IPS-18c (cell line): ENCODE data around the gene STMND1.

Experiments used
- H3K4me3 ChIP-seq: 2 replicates; pipeline ENCODE4 v1.7.0; 2013; ENCODE audit warnings: low read depth, mild to moderate bottlenecking, low read length, moderate library complexity; ENCODE audit not compliant: insufficient read depth
- H3K9me3 ChIP-seq: one replicate; pipeline ENCODE4 v1.6.1; 2013; ENCODE audit warnings: mild to moderate bottlenecking, low read length, moderate library complexity; ENCODE audit not compliant: control insufficient read depth, insufficient read depth

The STMND1 gene

GRCh38 chr6:17144016-17144415 is 42.2 kb downstream of the STMND1 start:
- H3K9me3 ChIP-seq, result no peaks in the 10 kb centered on the region

GRCh38 chr6:17149571-17149970 is 47.7 kb downstream of the STMND1 start:
- Histone ChIP-seq H3K9me3 (no peaks in the 10 kb centered on the region), H3K4me3 (no peak overlapping the region)

More at GRCh38 chr6:17144016-17144415, 42.2 kb downstream of the STMND1 start:
- H3K4me3 ChIP-seq, result no peak overlapping the region

GRCh38 chr6:17150096-17150495 is 48.2 kb downstream of the STMND1 start:
- Histone ChIP-seq H3K9me3 (no peaks in the 10 kb centered on the region), H3K4me3 (no peak overlapping the region)

GRCh38 chr6:17151888-17152287 is 50.0 kb downstream of the STMND1 start:
- no peak overlapping the region for H3K4me3 ChIP-seq
- no peaks in the 10 kb centered on the region for H3K9me3 ChIP-seq

DNA sequence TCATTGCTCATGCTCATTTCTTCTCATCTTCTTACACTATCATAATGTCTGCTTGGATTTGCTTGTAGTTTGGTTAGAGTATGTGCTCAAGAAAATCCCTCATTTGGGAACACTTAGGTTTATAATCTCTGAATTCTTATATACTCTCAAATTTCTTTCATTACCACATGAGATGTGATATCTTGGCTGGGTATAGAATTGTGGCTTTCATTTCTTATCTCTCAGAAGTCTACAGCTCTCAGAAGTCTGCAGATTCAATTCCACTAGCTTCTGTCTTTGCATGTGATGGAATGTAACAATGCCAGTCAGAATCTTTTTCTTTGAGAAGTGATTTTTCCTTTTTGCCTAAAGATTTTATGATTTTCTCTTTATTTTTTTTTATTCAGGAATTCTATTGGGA is 50.9 kb downstream of the STMND1 start:
- Histone ChIP-seq H3K9me3 (no peaks in the 10 kb centered on the region), H3K4me3 (no peak overlapping the region)

- no peak overlapping the region for H3K4me3 ChIP-seq
- peaks cover under 1% of the 10 kb centered on the region for H3K9me3 ChIP-seq
These were observed 54.5 kb downstream of the STMND1 start for GRCh38 chr6:17156112-17156921.

GRCh38 chr6:17156966-17157365 is 55.1 kb downstream of the STMND1 start:
- Histone ChIP-seq H3K9me3 (peaks cover 2% of the 10 kb centered on the region), H3K4me3 (no peak overlapping the region)

GRCh38 chr6:17157617-17158016 is 55.8 kb downstream of the STMND1 start:
- no peak overlapping the region for H3K4me3 ChIP-seq
- H3K9me3 ChIP-seq, result peaks cover 2% of the 10 kb centered on the region

DNA sequence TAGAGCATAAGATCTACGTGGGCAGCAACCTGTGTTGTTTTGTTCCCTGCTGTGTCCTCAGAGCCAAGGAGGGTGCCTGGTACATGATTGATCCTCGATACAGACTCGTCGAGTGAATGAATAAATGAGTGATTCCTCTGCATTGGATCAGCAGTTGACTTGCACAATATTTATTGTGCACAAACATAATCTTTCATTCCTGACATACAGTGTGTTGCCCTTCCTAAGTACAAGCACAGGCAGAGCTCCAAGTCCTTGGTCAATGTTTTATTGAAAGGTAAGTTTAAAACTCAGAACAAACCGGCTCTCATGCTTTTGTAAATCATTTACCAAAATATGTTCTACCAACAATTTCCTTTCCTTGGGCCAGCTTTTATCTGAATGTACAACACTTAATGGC is 57.4 kb downstream of the STMND1 start:
- Histone ChIP-seq H3K9me3 (peaks cover 2% of the 10 kb centered on the region), H3K4me3 (no peak overlapping the region)

DNA sequence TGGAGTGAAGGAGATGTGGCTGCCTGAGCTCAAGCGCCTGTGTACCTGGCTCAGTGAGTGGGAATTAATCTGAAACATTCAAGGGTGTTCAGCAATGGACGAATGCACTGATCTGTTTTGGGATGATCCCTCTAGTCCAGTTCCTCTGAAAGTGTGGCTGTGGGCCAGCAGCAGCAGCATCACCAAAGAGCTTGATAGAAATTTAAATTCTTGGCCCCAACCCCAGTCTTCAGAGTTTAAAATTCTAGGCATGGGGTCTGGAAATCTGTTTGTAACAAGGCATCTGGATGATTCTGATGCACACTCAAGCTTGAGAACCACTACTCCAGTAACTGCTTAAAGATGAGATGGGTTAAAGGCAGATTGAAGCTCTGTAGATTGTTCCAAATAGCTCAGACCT is 59.2 kb downstream of the STMND1 start:
- Histone ChIP-seq H3K4me3 (no peak overlapping the region), H3K9me3 (peaks cover 2% of the 10 kb centered on the region)

DNA sequence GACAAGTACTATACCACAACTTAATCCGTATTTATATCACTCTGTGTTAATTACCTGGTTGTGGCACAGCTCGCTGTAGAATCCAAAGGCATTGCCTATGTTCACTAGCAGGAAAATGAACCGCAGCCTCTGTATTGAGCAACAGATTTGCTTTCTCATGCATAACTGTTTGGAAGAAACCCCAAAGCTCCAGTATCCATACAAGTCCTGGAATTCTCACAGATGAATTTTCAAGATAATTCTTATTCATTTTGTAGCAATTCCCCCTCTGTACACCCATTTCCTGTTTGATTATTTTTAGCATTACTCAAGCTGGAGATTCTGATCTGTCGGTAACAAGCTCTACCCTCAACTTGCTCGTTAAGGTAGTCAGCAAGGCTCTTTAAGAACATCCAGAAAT is 63.5 kb downstream of the STMND1 start:
- Histone ChIP-seq H3K4me3 (no peak overlapping the region), H3K9me3 (peaks cover 2% of the 10 kb centered on the region)

DNA sequence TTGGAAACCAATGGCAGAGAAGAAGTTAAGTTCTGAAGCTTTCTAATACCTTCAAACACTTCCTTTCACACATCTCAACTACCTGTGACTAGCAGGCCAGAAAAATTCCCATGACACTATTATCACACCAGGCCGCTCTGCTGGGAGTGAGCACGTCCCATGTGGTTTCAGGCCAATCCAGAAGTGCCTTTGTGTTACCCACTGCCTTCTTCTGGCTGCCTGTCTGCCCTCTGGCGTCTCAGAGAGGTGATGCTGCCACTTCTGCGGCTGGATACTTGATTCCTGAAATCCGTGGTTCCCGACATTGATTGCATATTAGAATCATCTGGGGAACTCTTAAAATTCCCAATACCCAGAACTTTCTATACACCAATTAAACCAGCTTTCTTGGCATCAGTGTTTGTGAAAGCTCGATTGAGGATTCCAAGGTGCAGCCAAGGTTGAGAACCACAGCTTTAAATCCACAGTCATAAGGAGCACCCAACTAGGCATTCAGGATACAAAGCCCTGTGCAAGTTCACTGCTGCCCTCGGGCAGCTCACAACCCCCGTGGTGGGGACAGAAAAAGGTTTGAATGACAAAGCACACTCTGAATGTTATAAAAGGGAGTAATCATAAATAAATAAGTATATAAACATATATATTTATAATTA is 65.6 kb downstream of the STMND1 start:
- H3K4me3 ChIP-seq, result no peak overlapping the region

DNA sequence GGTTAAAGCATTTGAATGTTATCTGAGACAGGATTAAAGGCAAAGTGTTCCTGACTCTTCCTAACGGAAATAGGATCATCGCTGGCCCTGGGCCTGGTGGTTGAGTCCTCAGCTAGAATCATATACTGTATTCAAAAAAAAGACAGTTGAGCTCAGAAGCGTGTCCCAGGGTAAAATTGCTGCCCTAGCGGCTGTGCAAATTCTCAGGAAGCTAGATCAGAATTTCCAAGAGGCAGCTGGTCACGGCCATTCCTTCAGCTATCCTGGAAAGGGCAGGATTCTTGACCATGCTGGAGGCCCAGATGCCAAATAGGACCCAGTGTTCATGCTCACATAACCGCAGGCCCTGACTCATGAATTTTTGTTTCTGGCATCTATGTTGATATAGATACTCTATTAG is 67.4 kb downstream of the STMND1 start:
- Histone ChIP-seq H3K4me3 (no peak overlapping the region), H3K9me3 (no peaks in the 10 kb centered on the region)

More for the DNA sequence above, 65.6 kb downstream of the STMND1 start:
- H3K9me3 ChIP-seq, result no peaks in the 10 kb centered on the region

DNA sequence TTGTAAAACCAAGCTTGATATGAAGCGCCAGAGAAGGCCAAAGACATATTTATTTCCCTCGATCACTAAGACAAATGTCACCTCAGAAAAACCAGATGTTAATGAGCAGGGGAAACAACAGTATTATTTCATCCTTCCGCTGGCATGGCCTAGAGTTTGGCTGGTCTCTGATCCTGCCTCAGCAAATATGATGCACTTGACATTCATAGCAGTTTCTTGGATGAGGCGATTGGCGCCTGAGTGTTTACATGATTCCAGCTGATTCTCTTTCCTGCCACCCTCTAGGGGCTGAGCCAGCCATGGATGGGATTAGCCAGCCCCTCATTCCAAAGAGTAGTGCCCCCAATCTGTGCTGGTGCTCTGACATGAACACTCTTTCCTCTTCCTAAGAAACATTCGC is 67.9 kb downstream of the STMND1 start:
- H3K4me3 ChIP-seq, result no peak overlapping the region
- H3K9me3 ChIP-seq, result no peaks in the 10 kb centered on the region

GRCh38 chr6:17172836-17173470 is 71.1 kb downstream of the STMND1 start:
- Histone ChIP-seq H3K9me3 (no peaks in the 10 kb centered on the region), H3K4me3 (no peak overlapping the region)

DNA sequence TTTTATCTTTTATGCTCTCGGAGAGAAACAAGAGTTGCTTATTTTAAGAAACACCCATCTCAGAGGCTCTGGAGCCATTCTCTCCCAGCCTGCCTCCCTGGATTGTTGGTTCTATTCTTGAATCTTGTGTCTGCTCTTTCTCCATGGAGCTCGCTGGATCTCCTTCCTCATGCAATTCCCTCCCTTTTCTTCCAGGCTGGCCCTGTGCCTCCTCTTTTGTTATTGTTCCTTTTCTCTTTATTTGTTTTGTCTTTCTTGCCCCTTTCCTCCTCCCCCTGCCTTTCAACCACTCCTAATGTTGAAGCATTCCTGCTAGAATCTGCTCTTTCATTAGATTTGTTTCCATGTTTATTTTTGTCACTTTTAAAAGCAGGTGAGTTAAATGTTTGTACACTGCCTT is 76.5 kb downstream of the STMND1 start:
- H3K4me3 ChIP-seq, result no peak overlapping the region
- H3K9me3 ChIP-seq, result no peaks in the 10 kb centered on the region

GRCh38 chr6:17178754-17179529 is 77.1 kb downstream of the STMND1 start:
- Histone ChIP-seq H3K9me3 (no peaks in the 10 kb centered on the region), H3K4me3 (no peak overlapping the region)
